PFSK-1 (cell line): ENCODE results near the gene COL13A1.

Experiments
- POLR2AphosphoS5 ChIP-seq: IDR thresholded peaks from 2 replicates; pipeline ENCODE4 v1.6.1; 2012; ENCODE audit warnings: low read depth, mild to moderate bottlenecking, control low read depth, low read length, moderate library complexity
- TAF1 ChIP-seq: IDR thresholded peaks from 2 replicates; pipeline ENCODE4 v1.6.1; 2012; ENCODE audit warnings: low read length, control low read depth, borderline replicate concordance; ENCODE audit not compliant: insufficient read depth
- TF ChIP-seq, protein P1 (sequence below), 2 experiments: IDR thresholded peaks; 2 replicates each; pipeline versions ENCODE4 v1.6.1 to v1.8.0; 2011 to 2012; ENCODE audit warnings: low read depth in 2 of 2, low read length in 2 of 2, control low read depth in 1 of 2, inconsistent platforms in 1 of 2, mild to moderate bottlenecking in 1 of 2, moderate library complexity in 1 of 2; ENCODE audit not compliant: insufficient read depth in 1 of 2

DNA sequence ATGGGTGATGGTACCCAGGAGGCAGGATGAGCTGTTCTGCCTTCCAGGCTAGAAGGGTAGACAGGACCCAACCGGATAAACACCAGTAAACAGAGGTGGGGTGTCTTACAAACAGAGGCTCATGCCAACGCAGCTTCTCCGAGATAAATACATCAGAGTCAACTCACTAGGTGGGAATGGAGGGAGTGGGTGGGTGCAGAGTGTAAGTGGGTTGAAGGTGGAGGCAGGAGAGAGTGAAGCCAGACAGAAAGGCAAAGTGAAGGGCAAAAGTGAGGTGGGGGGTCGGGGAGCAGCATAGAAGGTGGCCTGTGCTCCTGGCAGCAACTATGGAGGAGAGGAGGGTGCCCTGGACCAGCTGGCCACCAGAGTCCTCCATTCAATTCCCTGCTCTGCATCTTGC lies 40.4 kb upstream of the COL13A1 start:
- TF ChIP-seq POLR2AphosphoS5 (no peak), TAF1 (no peak)
- TF ChIP-seq, protein P1, sequence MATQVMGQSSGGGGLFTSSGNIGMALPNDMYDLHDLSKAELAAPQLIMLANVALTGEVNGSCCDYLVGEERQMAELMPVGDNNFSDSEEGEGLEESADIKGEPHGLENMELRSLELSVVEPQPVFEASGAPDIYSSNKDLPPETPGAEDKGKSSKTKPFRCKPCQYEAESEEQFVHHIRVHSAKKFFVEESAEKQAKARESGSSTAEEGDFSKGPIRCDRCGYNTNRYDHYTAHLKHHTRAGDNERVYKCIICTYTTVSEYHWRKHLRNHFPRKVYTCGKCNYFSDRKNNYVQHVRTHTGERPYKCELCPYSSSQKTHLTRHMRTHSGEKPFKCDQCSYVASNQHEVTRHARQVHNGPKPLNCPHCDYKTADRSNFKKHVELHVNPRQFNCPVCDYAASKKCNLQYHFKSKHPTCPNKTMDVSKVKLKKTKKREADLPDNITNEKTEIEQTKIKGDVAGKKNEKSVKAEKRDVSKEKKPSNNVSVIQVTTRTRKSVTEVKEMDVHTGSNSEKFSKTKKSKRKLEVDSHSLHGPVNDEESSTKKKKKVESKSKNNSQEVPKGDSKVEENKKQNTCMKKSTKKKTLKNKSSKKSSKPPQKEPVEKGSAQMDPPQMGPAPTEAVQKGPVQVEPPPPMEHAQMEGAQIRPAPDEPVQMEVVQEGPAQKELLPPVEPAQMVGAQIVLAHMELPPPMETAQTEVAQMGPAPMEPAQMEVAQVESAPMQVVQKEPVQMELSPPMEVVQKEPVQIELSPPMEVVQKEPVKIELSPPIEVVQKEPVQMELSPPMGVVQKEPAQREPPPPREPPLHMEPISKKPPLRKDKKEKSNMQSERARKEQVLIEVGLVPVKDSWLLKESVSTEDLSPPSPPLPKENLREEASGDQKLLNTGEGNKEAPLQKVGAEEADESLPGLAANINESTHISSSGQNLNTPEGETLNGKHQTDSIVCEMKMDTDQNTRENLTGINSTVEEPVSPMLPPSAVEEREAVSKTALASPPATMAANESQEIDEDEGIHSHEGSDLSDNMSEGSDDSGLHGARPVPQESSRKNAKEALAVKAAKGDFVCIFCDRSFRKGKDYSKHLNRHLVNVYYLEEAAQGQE (IDR thresholded peaks at IDR 0.05; ENCODE audit: insufficient read depth in 1 of 2, low read depth in 2 of 2, low read length in 2 of 2), result no peak
